PFSK-1 (cell line): ENCODE results near the gene SSNA1.

ENCODE experiments used
- FOXP2 ChIP-seq: optimal IDR thresholded peaks from 2 replicates; pipeline ENCODE3; 2011; ENCODE audit warnings: borderline replicate concordance, control low read depth, inconsistent platforms; ENCODE audit not compliant: insufficient read depth; ENCODE audit errors: extremely low read length, extremely low read depth
- POLR2AphosphoS5 ChIP-seq: IDR thresholded peaks from 2 replicates; pipeline ENCODE4 v1.6.1; 2012; ENCODE audit warnings: low read depth, mild to moderate bottlenecking, control low read depth, low read length, moderate library complexity
- SIN3A ChIP-seq: IDR thresholded peaks from 2 replicates; pipeline ENCODE4 v1.6.1; 2012; ENCODE audit warnings: mild to moderate bottlenecking, low read length, moderate library complexity, borderline replicate concordance; ENCODE audit not compliant: insufficient read depth
- TAF1 ChIP-seq: IDR thresholded peaks from 2 replicates; pipeline ENCODE4 v1.6.1; 2012; ENCODE audit warnings: low read length, control low read depth, borderline replicate concordance; ENCODE audit not compliant: insufficient read depth
- TF ChIP-seq, protein P1 (sequence below), 2 experiments: IDR thresholded peaks; 2 replicates each; pipeline versions ENCODE4 v1.6.1 to v1.8.0; 2011 to 2012; ENCODE audit warnings: low read depth in 2 of 2, low read length in 2 of 2, control low read depth in 1 of 2, inconsistent platforms in 1 of 2, mild to moderate bottlenecking in 1 of 2, moderate library complexity in 1 of 2; ENCODE audit not compliant: insufficient read depth in 1 of 2

SSNA1 gene

DNA sequence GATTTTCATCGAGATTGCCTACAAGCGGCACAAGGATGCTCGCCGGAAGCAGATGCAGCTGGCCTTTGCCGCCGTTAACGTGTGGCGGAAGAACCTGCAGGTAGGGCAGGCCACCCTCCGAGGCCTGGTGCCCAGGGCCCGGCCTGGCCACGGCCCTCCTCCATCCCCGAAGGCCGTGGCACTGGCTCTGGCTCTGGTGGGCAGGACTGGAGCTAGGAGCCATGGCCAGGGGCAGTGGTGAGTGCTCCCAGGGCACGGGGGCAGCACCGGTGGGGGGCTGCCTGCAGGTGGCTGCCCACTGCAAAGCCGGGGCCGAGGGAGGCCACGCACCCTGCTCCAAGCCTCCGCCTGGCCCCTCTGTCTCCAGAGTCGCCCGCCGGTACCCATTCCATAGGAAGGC is 24.7 kb upstream of the SSNA1 start:
- TF ChIP-seq, protein P1, sequence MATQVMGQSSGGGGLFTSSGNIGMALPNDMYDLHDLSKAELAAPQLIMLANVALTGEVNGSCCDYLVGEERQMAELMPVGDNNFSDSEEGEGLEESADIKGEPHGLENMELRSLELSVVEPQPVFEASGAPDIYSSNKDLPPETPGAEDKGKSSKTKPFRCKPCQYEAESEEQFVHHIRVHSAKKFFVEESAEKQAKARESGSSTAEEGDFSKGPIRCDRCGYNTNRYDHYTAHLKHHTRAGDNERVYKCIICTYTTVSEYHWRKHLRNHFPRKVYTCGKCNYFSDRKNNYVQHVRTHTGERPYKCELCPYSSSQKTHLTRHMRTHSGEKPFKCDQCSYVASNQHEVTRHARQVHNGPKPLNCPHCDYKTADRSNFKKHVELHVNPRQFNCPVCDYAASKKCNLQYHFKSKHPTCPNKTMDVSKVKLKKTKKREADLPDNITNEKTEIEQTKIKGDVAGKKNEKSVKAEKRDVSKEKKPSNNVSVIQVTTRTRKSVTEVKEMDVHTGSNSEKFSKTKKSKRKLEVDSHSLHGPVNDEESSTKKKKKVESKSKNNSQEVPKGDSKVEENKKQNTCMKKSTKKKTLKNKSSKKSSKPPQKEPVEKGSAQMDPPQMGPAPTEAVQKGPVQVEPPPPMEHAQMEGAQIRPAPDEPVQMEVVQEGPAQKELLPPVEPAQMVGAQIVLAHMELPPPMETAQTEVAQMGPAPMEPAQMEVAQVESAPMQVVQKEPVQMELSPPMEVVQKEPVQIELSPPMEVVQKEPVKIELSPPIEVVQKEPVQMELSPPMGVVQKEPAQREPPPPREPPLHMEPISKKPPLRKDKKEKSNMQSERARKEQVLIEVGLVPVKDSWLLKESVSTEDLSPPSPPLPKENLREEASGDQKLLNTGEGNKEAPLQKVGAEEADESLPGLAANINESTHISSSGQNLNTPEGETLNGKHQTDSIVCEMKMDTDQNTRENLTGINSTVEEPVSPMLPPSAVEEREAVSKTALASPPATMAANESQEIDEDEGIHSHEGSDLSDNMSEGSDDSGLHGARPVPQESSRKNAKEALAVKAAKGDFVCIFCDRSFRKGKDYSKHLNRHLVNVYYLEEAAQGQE (IDR thresholded peaks at IDR 0.05; ENCODE audit: insufficient read depth in 1 of 2, low read depth in 2 of 2, low read length in 2 of 2), result no peak
- no peak for TF ChIP-seq POLR2AphosphoS5
- no peak for TF ChIP-seq FOXP2
- TF ChIP-seq TAF1, result no peak
- no peak for TF ChIP-seq SIN3A

GRCh38 chr9:137164370-137165249 is 23.9 kb upstream of the SSNA1 start:
- TF ChIP-seq, protein P1 (IDR thresholded peaks at IDR 0.05; ENCODE audit: insufficient read depth in 1 of 2, low read depth in 2 of 2, low read length in 2 of 2), result no peak

GRCh38 chr9:137165250-137165836 is 23.1 kb upstream of the SSNA1 start:
- TF ChIP-seq SIN3A (no peak), TAF1 (no peak), POLR2AphosphoS5 (no peak), FOXP2 (no peak)
- TF ChIP-seq, protein P1 (IDR thresholded peaks at IDR 0.05; ENCODE audit: insufficient read depth in 1 of 2, low read depth in 2 of 2, low read length in 2 of 2), result no peak

DNA sequence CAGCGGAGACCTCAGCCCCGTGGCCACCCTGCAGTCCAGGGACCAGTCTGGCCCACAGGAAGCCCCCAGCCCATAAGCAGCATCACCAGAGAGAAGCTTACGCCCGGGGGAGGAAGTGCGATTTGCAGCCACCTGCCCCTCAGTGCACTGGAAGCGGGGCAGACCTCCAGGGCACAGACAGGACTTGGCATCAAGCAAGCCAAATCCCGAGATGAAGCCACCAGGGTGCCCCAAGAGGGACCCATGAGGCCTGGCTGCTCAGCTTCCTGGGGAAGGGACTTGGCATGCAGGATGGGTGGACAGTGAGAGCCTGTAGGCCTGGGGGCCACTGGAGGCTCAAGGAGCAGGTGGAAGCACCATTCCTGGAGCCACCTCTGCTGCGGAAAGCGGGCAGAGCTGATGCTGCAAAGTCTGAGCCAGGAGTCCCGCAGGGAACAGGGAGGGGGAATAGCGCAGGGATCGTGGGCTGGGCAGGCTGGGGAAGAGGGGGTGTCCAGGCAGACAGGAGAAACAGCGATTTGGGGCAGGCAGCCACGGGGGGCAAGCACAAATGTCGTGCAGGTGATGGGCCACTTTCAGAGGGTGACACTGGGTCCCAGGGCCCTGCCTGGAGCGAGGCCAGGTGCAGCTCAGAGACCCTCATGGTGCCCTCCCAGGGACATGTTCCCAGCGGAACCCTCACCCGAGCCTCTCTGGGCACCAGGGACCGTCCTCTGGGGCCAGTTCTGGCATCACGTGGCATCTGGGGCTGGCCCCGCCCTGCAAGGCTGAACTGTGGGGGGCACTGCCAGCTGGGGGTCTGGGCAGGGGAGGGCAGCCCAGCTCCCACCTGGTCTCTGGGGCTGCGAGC is 21.9 kb upstream of the SSNA1 start:
- no peak for TF ChIP-seq FOXP2

GRCh38 chr9:137167277-137167746 is 21.2 kb upstream of the SSNA1 start:
- TF ChIP-seq TAF1, result no peak
- TF ChIP-seq SIN3A, result no peak
- TF ChIP-seq, protein P1 (IDR thresholded peaks at IDR 0.05; ENCODE audit: insufficient read depth in 1 of 2, low read depth in 2 of 2, low read length in 2 of 2), result no peak
- no peak for TF ChIP-seq POLR2AphosphoS5
- no peak for TF ChIP-seq FOXP2
